ENCODE results near the gene PDLIM3.
"Not testable (repeated sequence)": the region's sequence is repeated elsewhere in the genome, so short reads cannot be mapped to it uniquely, and the experiment has no call there.

The PDLIM3 gene

GRCh38 chr4:185534511-185534865 lies 819 bp downstream of the PDLIM3 start:
- DNase-seq (ENCODE audit: low spot score): no peak
- in situ Hi-C loops (cut with MboI; ENCODE audit: low sequenced_read_pairs, unreplicated experiment): no loop called here
- TF ChIP-seq CTCF (IDR thresholded peaks at IDR 0.05; ENCODE audit: borderline replicate concordance, control extremely low read depth, extremely low read depth, insufficient read depth, missing control alignments): no peak

- DNase-seq (ENCODE audit: low spot score): no peak
- no peak for TF ChIP-seq CTCF (IDR thresholded peaks at IDR 0.05; ENCODE audit: borderline replicate concordance, control extremely low read depth, extremely low read depth, insufficient read depth, missing control alignments)
- in situ Hi-C loops (cut with MboI; ENCODE audit: low sequenced_read_pairs, unreplicated experiment): no loop called here
Observed at GRCh38 chr4:185532795-185533324, 2.4 kb downstream of the PDLIM3 start.

- TF ChIP-seq CTCF (IDR thresholded peaks at IDR 0.05; ENCODE audit: borderline replicate concordance, control extremely low read depth, extremely low read depth, insufficient read depth, missing control alignments): no peak
- in situ Hi-C loops (cut with MboI; ENCODE audit: low sequenced_read_pairs, unreplicated experiment): no loop called here
- no peak for DNase-seq (ENCODE audit: low spot score)
Observed at GRCh38 chr4:185532293-185532692, 3.0 kb downstream of the PDLIM3 start.

- DNase-seq (ENCODE audit: low spot score); in situ Hi-C loops (cut with MboI; ENCODE audit: low sequenced_read_pairs, unreplicated experiment): not testable (repeated sequence)
Observed at GRCh38 chr4:185531654-185532053, 3.7 kb downstream of the PDLIM3 start.

- no peak for TF ChIP-seq CTCF (IDR thresholded peaks at IDR 0.05; ENCODE audit: borderline replicate concordance, control extremely low read depth, extremely low read depth, insufficient read depth, missing control alignments)
- in situ Hi-C loops (cut with MboI; ENCODE audit: low sequenced_read_pairs, unreplicated experiment): no loop called here
- DNase-seq (ENCODE audit: low spot score): no peak
Observed at GRCh38 chr4:185529413-185529812, 5.9 kb downstream of the PDLIM3 start.

GRCh38 chr4:185524888-185525863 lies 10.1 kb downstream of the PDLIM3 start:
- in situ Hi-C loops (cut with MboI; ENCODE audit: low sequenced_read_pairs, unreplicated experiment): no loop called here
- no peak for DNase-seq (ENCODE audit: low spot score)
- TF ChIP-seq CTCF (IDR thresholded peaks at IDR 0.05; ENCODE audit: borderline replicate concordance, control extremely low read depth, extremely low read depth, insufficient read depth, missing control alignments): no peak

- no peak for TF ChIP-seq CTCF (IDR thresholded peaks at IDR 0.05; ENCODE audit: borderline replicate concordance, control extremely low read depth, extremely low read depth, insufficient read depth, missing control alignments)
- in situ Hi-C loops (cut with MboI; ENCODE audit: low sequenced_read_pairs, unreplicated experiment): no loop called here
- DNase-seq (ENCODE audit: low spot score): no peak
Observed at GRCh38 chr4:185523862-185524261, 11.4 kb downstream of the PDLIM3 start.
